HUES6 (cell line): ENCODE data around the gene NHS.
"Not testable (repeated sequence)": the region's sequence is repeated elsewhere in the genome, so short reads cannot be mapped to it uniquely, and the experiment has no call there.

Experiments
- H3K27ac ChIP-seq: 2 replicates; pipeline ENCODE4 v1.7.0; 2013; ENCODE audit warnings: low read depth, mild to moderate bottlenecking, low read length, inconsistent platforms
- H3K27me3 ChIP-seq: 2 replicates; pipeline ENCODE4 v1.6.1; 2013; ENCODE audit warnings: low read length; ENCODE audit not compliant: control insufficient read depth, insufficient read depth
- H3K36me3 ChIP-seq: 2 replicates; pipeline ENCODE4 v1.6.1; 2013; ENCODE audit warnings: low read length; ENCODE audit not compliant: control insufficient read depth, insufficient read depth
- H3K4me1 ChIP-seq: 2 replicates; pipeline ENCODE4 v1.6.1; 2013; ENCODE audit warnings: low read length; ENCODE audit not compliant: control insufficient read depth, insufficient read depth
- H3K4me3 ChIP-seq: 2 replicates; pipeline ENCODE4 v1.5.1; 2013; ENCODE audit warnings: low read depth, low read length
- H3K9ac ChIP-seq: one replicate; pipeline ENCODE4 v1.6.1; 2013; ENCODE audit warnings: mild to moderate bottlenecking, low read length
- H3K9me3 ChIP-seq: 2 replicates; pipeline ENCODE4 v1.6.1; 2013; ENCODE audit warnings: low read depth, low read length; ENCODE audit not compliant: control insufficient read depth, insufficient read depth

Gene NHS

GRCh38 chrX:17443556-17443955 lies 68.6 kb downstream of the NHS start:
- H3K36me3 ChIP-seq: no peaks in the 10 kb centered on the region
- no peak overlapping the region for H3K4me3 ChIP-seq
- H3K27me3 ChIP-seq: no peaks in the 10 kb centered on the region; the same call in 1 of the 2 replicates
- no peaks in the 10 kb centered on the region for H3K9me3 ChIP-seq
- H3K9ac ChIP-seq: no peak overlapping the region
- no peak overlapping the region for H3K27ac ChIP-seq
- H3K4me1 ChIP-seq: peaks cover 31% of the 10 kb centered on the region

GRCh38 chrX:17446269-17446668 lies 71.3 kb downstream of the NHS start:
- not testable (repeated sequence) for H3K27me3 ChIP-seq

GRCh38 chrX:17448188-17448587 lies 73.2 kb downstream of the NHS start:
- Histone ChIP-seq H3K9me3 (no peaks in the 10 kb centered on the region), H3K4me1 (peaks cover 40% of the 10 kb centered on the region), H3K36me3 (no peaks in the 10 kb centered on the region), H3K4me3 (no peak overlapping the region), H3K27ac (no peak overlapping the region), H3K27me3 (no peaks in the 10 kb centered on the region; the same call in 1 of the 2 replicates), H3K9ac (no peak overlapping the region)

More at GRCh38 chrX:17446269-17446668, 71.3 kb downstream of the NHS start:
- H3K4me1 ChIP-seq: peaks cover 41% of the 10 kb centered on the region
- H3K9me3 ChIP-seq, H3K4me3 ChIP-seq, H3K27ac ChIP-seq, H3K36me3 ChIP-seq, H3K9ac ChIP-seq: not testable (repeated sequence)

- no peak overlapping the region for H3K4me3 ChIP-seq
- no peaks in the 10 kb centered on the region for H3K9me3 ChIP-seq
- H3K9ac ChIP-seq: no peak overlapping the region
- no peaks in the 10 kb centered on the region; the same call in 1 of the 2 replicates for H3K27me3 ChIP-seq
- H3K4me1 ChIP-seq: peaks cover 33% of the 10 kb centered on the region
- no peak overlapping the region for H3K27ac ChIP-seq
- no peaks in the 10 kb centered on the region for H3K36me3 ChIP-seq
Measured at GRCh38 chrX:17449866-17450265, 74.9 kb downstream of the NHS start.

GRCh38 chrX:17453788-17454187 lies 78.8 kb downstream of the NHS start:
- Histone ChIP-seq H3K27me3 (no peaks in the 10 kb centered on the region; the same call in 1 of the 2 replicates), H3K4me1 (peaks cover 40% of the 10 kb centered on the region), H3K9ac (no peak overlapping the region)

GRCh38 chrX:17456526-17456925 lies 81.5 kb downstream of the NHS start:
- H3K9ac ChIP-seq: no peak overlapping the region
- H3K9me3 ChIP-seq: no peaks in the 10 kb centered on the region
- H3K4me3 ChIP-seq: no peak overlapping the region
- H3K36me3 ChIP-seq: no peaks in the 10 kb centered on the region
- no peak overlapping the region for H3K27ac ChIP-seq
- no peaks in the 10 kb centered on the region; the same call in 1 of the 2 replicates for H3K27me3 ChIP-seq
- peaks cover 33% of the 10 kb centered on the region for H3K4me1 ChIP-seq

More at GRCh38 chrX:17453788-17454187, 78.8 kb downstream of the NHS start:
- no peaks in the 10 kb centered on the region for H3K9me3 ChIP-seq
- H3K4me3 ChIP-seq: no peak overlapping the region
- H3K27ac ChIP-seq: no peak overlapping the region
- no peaks in the 10 kb centered on the region for H3K36me3 ChIP-seq

- Histone ChIP-seq H3K9ac (no peak overlapping the region), H3K4me1 (peaks cover 56% of the 10 kb centered on the region), H3K27me3 (no peaks in the 10 kb centered on the region; the same call in 1 of the 2 replicates), H3K27ac (no peak overlapping the region), H3K36me3 (no peaks in the 10 kb centered on the region), H3K4me3 (no peak overlapping the region), H3K9me3 (no peaks in the 10 kb centered on the region)
Measured at GRCh38 chrX:17459008-17459611, 84.1 kb downstream of the NHS start.

- Histone ChIP-seq H3K4me1 (peaks cover 59% of the 10 kb centered on the region), H3K27ac (no peak overlapping the region), H3K4me3 (no peak overlapping the region), H3K9me3 (no peaks in the 10 kb centered on the region), H3K36me3 (no peaks in the 10 kb centered on the region), H3K27me3 (no peaks in the 10 kb centered on the region; the same call in 1 of the 2 replicates), H3K9ac (no peak overlapping the region)
Measured at GRCh38 chrX:17459661-17460060, 84.7 kb downstream of the NHS start.

GRCh38 chrX:17462881-17463280 lies 87.9 kb downstream of the NHS start:
- Histone ChIP-seq H3K27ac (no peak overlapping the region), H3K4me3 (no peak overlapping the region)

GRCh38 chrX:17464194-17464593 lies 89.2 kb downstream of the NHS start:
- H3K4me3 ChIP-seq: no peak overlapping the region
- peaks cover 2% of the 10 kb centered on the region; the same call in 1 of the 2 replicates for H3K27me3 ChIP-seq
- H3K4me1 ChIP-seq: peaks cover 28% of the 10 kb centered on the region
- no peak overlapping the region for H3K9ac ChIP-seq
- no peak overlapping the region for H3K27ac ChIP-seq
- H3K36me3 ChIP-seq: no peaks in the 10 kb centered on the region
- no peaks in the 10 kb centered on the region for H3K9me3 ChIP-seq

More at GRCh38 chrX:17462881-17463280, 87.9 kb downstream of the NHS start:
- Histone ChIP-seq H3K4me1 (peaks cover 33% of the 10 kb centered on the region), H3K9ac (no peak overlapping the region), H3K27me3 (peaks cover 2% of the 10 kb centered on the region; the same call in 1 of the 2 replicates), H3K9me3 (no peaks in the 10 kb centered on the region), H3K36me3 (no peaks in the 10 kb centered on the region)

GRCh38 chrX:17465201-17465600 lies 90.2 kb downstream of the NHS start:
- Histone ChIP-seq H3K9me3 (no peaks in the 10 kb centered on the region), H3K27ac (no peak overlapping the region), H3K4me3 (no peak overlapping the region), H3K36me3 (no peaks in the 10 kb centered on the region), H3K9ac (no peak overlapping the region), H3K27me3 (peaks cover 2% of the 10 kb centered on the region; the same call in 1 of the 2 replicates), H3K4me1 (peaks cover 27% of the 10 kb centered on the region)
